Osteoblast (primary cell): Measurements from ENCODE around the gene DIP2B. TPM values are rescaled to one million over a fixed set of nuclear protein-coding genes. Genes with fewer than 3 reads are reported as not detected.

ENCODE experiments used
- DNase-seq: peaks from one replicate; pipeline ENCODE4 v3.0.0; 2011; ENCODE audit warnings: low spot score, mixed read lengths; ENCODE audit not compliant: insufficient read length; ENCODE audit errors: missing footprints
- H2AFZ ChIP-seq: 2 replicates; pipeline ENCODE4 v1.6.0; 2011; ENCODE audit warnings: mild to moderate bottlenecking, low read length
- H3K27ac ChIP-seq: 2 replicates; pipeline ENCODE4 v1.5.1; 2011; ENCODE audit warnings: mild to moderate bottlenecking, low read depth, low read length, moderate library complexity
- H3K27me3 ChIP-seq: 2 replicates; pipeline ENCODE4 v1.6.0; 2012; ENCODE audit warnings: mild to moderate bottlenecking, control low read depth, inconsistent platforms, low read length, moderate library complexity; ENCODE audit not compliant: insufficient read depth
- H3K36me3 ChIP-seq: 2 replicates; pipeline ENCODE4 v1.5.1; 2011; ENCODE audit warnings: mild to moderate bottlenecking, low read length, control low read depth, moderate library complexity; ENCODE audit not compliant: insufficient read depth
- H3K4me1 ChIP-seq: 2 replicates; pipeline ENCODE4 v1.5.1; 2011; ENCODE audit warnings: mild to moderate bottlenecking, low read length, control low read depth, moderate library complexity; ENCODE audit not compliant: insufficient read depth
- H3K4me2 ChIP-seq: 2 replicates; pipeline ENCODE4 v1.6.0; 2011; ENCODE audit warnings: mild to moderate bottlenecking, low read length; ENCODE audit not compliant: insufficient read depth
- H3K4me3 ChIP-seq: fragments of 200-600 bp; sonication (generic); 3 replicates; pipeline ENCODE4 v1.5.1; 2012; ENCODE audit warnings: mild to moderate bottlenecking, low read length, inconsistent platforms; ENCODE audit not compliant: insufficient read depth
- H3K79me2 ChIP-seq: 2 replicates; pipeline ENCODE4 v1.6.0; 2012; ENCODE audit warnings: mild to moderate bottlenecking, low read length, control low read depth, inconsistent platforms; ENCODE audit not compliant: insufficient read depth
- H3K9me3 ChIP-seq: 2 replicates; pipeline ENCODE4 v1.5.1; 2011; ENCODE audit warnings: low read depth, low read length, control low read depth
- H4K20me1 ChIP-seq: 2 replicates; pipeline ENCODE4 v1.6.0; 2012; ENCODE audit warnings: mild to moderate bottlenecking, low read length, control low read depth; ENCODE audit not compliant: insufficient read depth
- total RNA-seq: library from RNA; depleted of rRNA; stranded (reverse); fragments of >200 nt; gene quantifications from 2 replicates; pipeline ENCODE4 v1.2.3, GENCODE V29; 2012
- TF ChIP-seq, protein P1 (sequence below): IDR thresholded peaks from 2 replicates; pipeline ENCODE4 v1.5.1; 2011; ENCODE audit warnings: mild to moderate bottlenecking, low read depth, low read length, moderate library complexity; ENCODE audit errors: extremely low read depth

DIP2B gene
- total RNA-seq, 1 donor: 28.2 TPM

DNA sequence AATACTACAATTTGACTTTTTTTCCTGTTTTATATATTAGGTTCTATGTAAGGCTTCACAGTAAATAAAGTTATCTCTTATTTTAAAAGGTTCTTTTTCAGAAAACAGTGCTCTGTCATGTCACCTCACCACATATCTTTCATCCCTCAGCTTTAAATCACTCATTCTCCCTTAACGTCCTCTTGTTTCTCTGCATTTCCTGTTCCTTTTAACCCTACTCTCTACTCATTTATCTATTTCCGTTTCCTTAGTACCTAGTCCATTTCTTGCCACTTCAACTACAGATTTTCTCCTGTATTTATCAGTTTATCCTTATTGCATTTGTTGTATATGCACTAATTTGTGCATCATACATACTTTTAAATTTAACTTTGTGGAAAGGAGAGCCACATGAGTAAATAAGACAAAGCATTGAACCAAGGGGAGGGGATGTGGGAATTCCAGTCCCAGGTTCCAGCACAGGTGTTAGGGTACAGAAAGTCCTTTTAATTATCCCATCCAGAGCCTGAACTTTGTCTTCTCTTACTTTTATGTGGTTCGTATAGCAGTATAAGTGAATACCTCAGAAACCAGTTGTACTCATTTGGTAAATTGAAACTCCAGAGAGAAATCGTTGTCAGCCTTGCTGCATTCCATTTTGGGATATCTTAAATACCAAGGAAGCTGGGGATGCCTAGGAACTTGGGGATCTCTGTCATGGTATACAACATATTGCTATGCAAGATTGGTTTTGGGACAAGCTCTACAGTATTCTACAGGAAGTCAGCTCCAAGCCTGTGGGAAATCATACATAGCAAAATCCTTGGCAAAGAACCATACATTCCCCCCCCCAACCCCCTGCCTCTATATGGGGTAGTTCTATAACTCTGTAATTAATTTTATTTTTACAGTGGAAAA, 120.5 kb downstream of the DIP2B start:
- no peak overlapping the region for H3K4me2 ChIP-seq
- H3K9me3 ChIP-seq: no peaks in the 10 kb centered on the region
- H3K27ac ChIP-seq: no peak overlapping the region
- TF ChIP-seq, protein P1, sequence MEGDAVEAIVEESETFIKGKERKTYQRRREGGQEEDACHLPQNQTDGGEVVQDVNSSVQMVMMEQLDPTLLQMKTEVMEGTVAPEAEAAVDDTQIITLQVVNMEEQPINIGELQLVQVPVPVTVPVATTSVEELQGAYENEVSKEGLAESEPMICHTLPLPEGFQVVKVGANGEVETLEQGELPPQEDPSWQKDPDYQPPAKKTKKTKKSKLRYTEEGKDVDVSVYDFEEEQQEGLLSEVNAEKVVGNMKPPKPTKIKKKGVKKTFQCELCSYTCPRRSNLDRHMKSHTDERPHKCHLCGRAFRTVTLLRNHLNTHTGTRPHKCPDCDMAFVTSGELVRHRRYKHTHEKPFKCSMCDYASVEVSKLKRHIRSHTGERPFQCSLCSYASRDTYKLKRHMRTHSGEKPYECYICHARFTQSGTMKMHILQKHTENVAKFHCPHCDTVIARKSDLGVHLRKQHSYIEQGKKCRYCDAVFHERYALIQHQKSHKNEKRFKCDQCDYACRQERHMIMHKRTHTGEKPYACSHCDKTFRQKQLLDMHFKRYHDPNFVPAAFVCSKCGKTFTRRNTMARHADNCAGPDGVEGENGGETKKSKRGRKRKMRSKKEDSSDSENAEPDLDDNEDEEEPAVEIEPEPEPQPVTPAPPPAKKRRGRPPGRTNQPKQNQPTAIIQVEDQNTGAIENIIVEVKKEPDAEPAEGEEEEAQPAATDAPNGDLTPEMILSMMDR: no peak
- H2AFZ ChIP-seq: no peak overlapping the region
- DNase-seq: no peak
- H3K79me2 ChIP-seq: peaks cover 24% of the 10 kb centered on the region
- no peak overlapping the region for H3K4me3 ChIP-seq
- no peaks in the 10 kb centered on the region for H3K27me3 ChIP-seq
- H3K36me3 ChIP-seq: no peaks in the 10 kb centered on the region
- no peaks in the 10 kb centered on the region for H4K20me1 ChIP-seq
- H3K4me1 ChIP-seq: peaks cover 18% of the 10 kb centered on the region

DNA sequence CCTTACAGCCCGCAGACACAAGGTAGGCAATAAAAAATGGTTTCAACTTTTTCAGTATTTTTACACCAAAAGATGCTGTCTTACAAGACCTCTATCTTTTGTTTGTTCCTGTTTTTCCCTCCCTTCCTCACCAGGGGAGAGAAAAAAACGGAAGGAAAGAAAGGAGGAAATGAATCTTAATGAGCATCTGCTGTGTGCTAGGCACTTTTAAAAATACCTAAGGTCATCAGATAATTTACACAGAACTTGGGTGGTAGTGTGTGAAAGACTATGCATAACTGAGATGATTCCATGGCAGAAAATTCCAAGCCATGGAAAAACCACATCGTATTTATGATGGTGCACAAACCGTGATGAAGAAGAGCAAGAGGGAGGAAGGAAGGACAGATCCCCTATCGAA, 121.2 kb downstream of the DIP2B start:
- H3K79me2 ChIP-seq: peaks cover 24% of the 10 kb centered on the region
- no peak overlapping the region for H3K4me3 ChIP-seq
- no peak for DNase-seq
- H3K9me3 ChIP-seq: no peaks in the 10 kb centered on the region
- no peaks in the 10 kb centered on the region for H3K27me3 ChIP-seq
- H4K20me1 ChIP-seq: no peaks in the 10 kb centered on the region
- no peaks in the 10 kb centered on the region for H3K36me3 ChIP-seq
- no peak overlapping the region for H3K27ac ChIP-seq
- TF ChIP-seq, protein P1: no peak
- no peak overlapping the region for H3K4me2 ChIP-seq
- peaks cover 11% of the 10 kb centered on the region for H3K4me1 ChIP-seq
- H2AFZ ChIP-seq: no peak overlapping the region

DNA sequence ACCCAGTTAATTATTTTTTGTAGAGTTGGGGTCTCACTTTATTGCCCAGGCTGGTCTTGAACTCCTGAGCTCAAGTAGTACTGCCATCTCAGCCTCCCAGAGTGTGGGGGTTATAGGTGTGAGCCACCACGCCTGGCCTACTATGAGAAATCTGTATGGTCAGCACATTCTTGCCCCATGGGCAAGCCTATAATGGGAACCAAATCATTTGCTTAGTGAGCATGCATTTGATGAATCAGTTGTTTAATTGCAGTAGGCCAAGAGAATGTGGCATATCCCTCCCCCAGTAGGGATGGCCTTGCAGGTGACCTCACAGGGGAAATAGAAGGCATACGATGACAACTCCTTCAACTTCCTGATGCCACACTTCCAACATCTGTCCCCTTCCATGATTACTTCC, 122.7 kb downstream of the DIP2B start:
- TF ChIP-seq, protein P1: no peak
- H3K4me1 ChIP-seq: no peaks in the 10 kb centered on the region
- no peaks in the 10 kb centered on the region for H3K9me3 ChIP-seq
- H3K27me3 ChIP-seq: no peaks in the 10 kb centered on the region
- no peaks in the 10 kb centered on the region for H3K36me3 ChIP-seq
- no peak overlapping the region for H3K4me2 ChIP-seq
- H3K79me2 ChIP-seq: peaks cover 14% of the 10 kb centered on the region
- no peak overlapping the region for H3K4me3 ChIP-seq
- DNase-seq: peak; percentile 2
- no peak overlapping the region for H3K27ac ChIP-seq
- no peak overlapping the region for H2AFZ ChIP-seq
- H4K20me1 ChIP-seq: no peaks in the 10 kb centered on the region

DNA sequence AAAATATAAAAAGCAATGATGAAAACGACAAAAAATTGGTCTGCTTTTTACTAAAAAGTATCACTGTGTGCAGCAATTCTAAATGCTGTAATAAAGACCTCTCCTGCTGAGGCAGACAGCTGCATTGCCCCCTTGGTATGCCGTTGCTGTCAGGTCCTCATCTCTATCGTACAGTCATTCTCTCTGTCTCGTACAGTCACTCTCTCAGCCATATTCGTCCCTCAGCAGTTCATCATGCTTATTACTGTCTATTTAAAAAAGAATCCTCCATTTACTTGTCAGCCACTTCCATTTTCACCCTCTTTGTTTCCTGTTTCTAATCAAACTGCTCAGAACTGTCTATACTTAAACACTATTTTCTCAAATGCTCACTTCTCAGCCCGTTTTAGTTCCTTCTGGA, 123.6 kb downstream of the DIP2B start:
- Histone ChIP-seq H3K4me3 (no peak overlapping the region), H3K79me2 (peaks cover 9% of the 10 kb centered on the region), H3K27me3 (no peaks in the 10 kb centered on the region), H3K27ac (no peak overlapping the region), H2AFZ (no peak overlapping the region), H3K36me3 (no peaks in the 10 kb centered on the region), H3K4me2 (no peak overlapping the region), H4K20me1 (no peaks in the 10 kb centered on the region), H3K9me3 (no peaks in the 10 kb centered on the region), H3K4me1 (no peaks in the 10 kb centered on the region)
- DNase-seq: no peak
- TF ChIP-seq, protein P1: no peak
